ENCODE results near the gene ZKSCAN3.
"Not testable (repeated sequence)": the region's sequence is repeated elsewhere in the genome, so short reads cannot be mapped to it uniquely, and the experiment has no call there.

ZKSCAN3 gene

GRCh38 chr6:28349892-28350737, at the start of gene ZKSCAN3:
Gene ZKSCAN3 (plus strand): TSS chr6:28349947. CDS start chr6:28359587, 9,640 bp downstream.
- H3K4me3 ChIP-seq (ENCODE audit: low read depth, low read length): peak within 1 kb of the TSS; percentile 85

GRCh38 chr6:28303570-28303969, 46.2 kb upstream of the ZKSCAN3 start:
- no peak overlapping the region for H3K4me3 ChIP-seq (ENCODE audit: low read depth, low read length)

GRCh38 chr6:28306363-28306762, 43.4 kb upstream of the ZKSCAN3 start:
- not testable (repeated sequence) for H3K4me3 ChIP-seq (ENCODE audit: low read depth, low read length)

- no peak overlapping the region for H3K4me3 ChIP-seq (ENCODE audit: low read depth, low read length)
Observed at GRCh38 chr6:28311139-28311823, 38.5 kb upstream of the ZKSCAN3 start.

- no peak overlapping the region for H3K4me3 ChIP-seq (ENCODE audit: low read depth, low read length)
Observed at GRCh38 chr6:28312939-28313338, 36.8 kb upstream of the ZKSCAN3 start.

- H3K4me3 ChIP-seq (ENCODE audit: low read depth, low read length): no peak overlapping the region
Observed at GRCh38 chr6:28315628-28316027, 34.1 kb upstream of the ZKSCAN3 start.

- H3K4me3 ChIP-seq (ENCODE audit: low read depth, low read length): not testable (repeated sequence)
Observed at GRCh38 chr6:28317866-28318265, 31.9 kb upstream of the ZKSCAN3 start.

- no peak overlapping the region for H3K4me3 ChIP-seq (ENCODE audit: low read depth, low read length)
Observed at GRCh38 chr6:28322661-28323060, 27.1 kb upstream of the ZKSCAN3 start.

GRCh38 chr6:28323813-28324424, 25.8 kb upstream of the ZKSCAN3 start:
- no peak overlapping the region for H3K4me3 ChIP-seq (ENCODE audit: low read depth, low read length)

- no peak overlapping the region for H3K4me3 ChIP-seq (ENCODE audit: low read depth, low read length)
Observed at GRCh38 chr6:28326371-28326948, 23.3 kb upstream of the ZKSCAN3 start.

GRCh38 chr6:28330041-28330440, 19.7 kb upstream of the ZKSCAN3 start:
- H3K4me3 ChIP-seq (ENCODE audit: low read depth, low read length): no peak overlapping the region

GRCh38 chr6:28333047-28333446, 16.7 kb upstream of the ZKSCAN3 start:
- H3K4me3 ChIP-seq (ENCODE audit: low read depth, low read length): no peak overlapping the region

- H3K4me3 ChIP-seq (ENCODE audit: low read depth, low read length): no peak overlapping the region
Observed at GRCh38 chr6:28333599-28334018, 16.1 kb upstream of the ZKSCAN3 start.

- H3K4me3 ChIP-seq (ENCODE audit: low read depth, low read length): peak overlapping the region; percentile 27
Observed at GRCh38 chr6:28334286-28335039, 15.3 kb upstream of the ZKSCAN3 start.

- H3K4me3 ChIP-seq (ENCODE audit: low read depth, low read length): peak overlapping the region; percentile 27
Observed at GRCh38 chr6:28335040-28335563, 14.6 kb upstream of the ZKSCAN3 start.

- peak within 1 kb of the TSS; percentile 79 for H3K4me3 ChIP-seq (ENCODE audit: low read depth, low read length)
Observed at GRCh38 chr6:28335564-28336283, 14.0 kb upstream of the ZKSCAN3 start, which contains the start of gene ZSCAN31. Gene ZSCAN31 (minus strand): TSS chr6:28336148. CDS start chr6:28329683, 6,465 bp downstream.

GRCh38 chr6:28336284-28337120, 13.2 kb upstream of the ZKSCAN3 start:
- peak overlapping the region; percentile 79 for H3K4me3 ChIP-seq (ENCODE audit: low read depth, low read length)

- H3K4me3 ChIP-seq (ENCODE audit: low read depth, low read length): peak overlapping the region; percentile 79
Observed at GRCh38 chr6:28337121-28337520, 12.6 kb upstream of the ZKSCAN3 start.

Data from iPS-11a (cell line).